K562 (cell line): ENCODE results near the gene MYOCD. TPM values are rescaled to one million over a fixed set of nuclear protein-coding genes. Genes with fewer than 3 reads are reported as not detected.

Source experiments
- ATAC-seq: fragments of 200-7000 bp; cut with Tn5 transposase; 3 replicates; pipeline ENCODE4 v1.9.1; 2020; ENCODE audit warnings: moderate library complexity
- BruUV-seq: library from RNA; stranded (reverse); fragments of 400-500 nt; replicated peaks from 2 replicates; lab custom pipeline; 2021; lab: Mats Ljungman, UMichigan
- CTCF ChIA-PET: fragments of 300-600 bp; formaldehyde crosslinking; extraction: SDS; loops from one replicate; lab custom pipeline; 2021; ENCODE audit warnings: low intra/inter-chr PET ratio; lab: Yijun Ruan, JAX
- POLR2A ChIA-PET: fragments of 300-600, 350-650 bp; sonication (Branson Sonifier 250); formaldehyde crosslinking; extraction: SDS; loops from one replicate; lab custom pipeline; 2021; ENCODE audit warnings: antibody characterized with exemption, inconsistent platforms; lab: Yijun Ruan, JAX
- DNase-seq, 4 experiments: peaks; one replicate each; pipeline versions ENCODE4 v3.0.0 to v3.0.0-alpha.2; 2011 to 2018; ENCODE audit warnings: low spot score in 3 of 4, mixed read lengths in 3 of 4; ENCODE audit errors: extremely low read depth in 1 of 4
- FAIRE-seq: peaks from 2 replicates; lab custom pipeline; 2011; peaks lifted over from hg19 to GRCh38; lab: Jason Lieb, UNC
- H2AFZ ChIP-seq: 2 replicates; pipeline ENCODE4 v1.6.0; 2011; ENCODE audit warnings: low read depth, low read length, control low read depth, inconsistent platforms
- H3K27ac ChIP-seq: fragments of 200-600 bp; 3 replicates; pipeline ENCODE4 v1.8.0; 2011; ENCODE audit warnings: low read depth, mild to moderate bottlenecking, control low read depth, inconsistent platforms, low read length, moderate library complexity, mixed read lengths; ENCODE audit errors: extremely low read depth
- H3K27me3 ChIP-seq, 2 experiments: fragments of 300-600 bp in 1 of 2; 2 replicates in 1 of 2; 3 replicates in 1 of 2; pipeline versions ENCODE4 v1.6.0 to v1.8.0; 2011; ENCODE audit warnings: inconsistent platforms in 2 of 2, low read length in 2 of 2, mild to moderate bottlenecking in 1 of 2, mixed read lengths in 1 of 2, moderate library complexity in 1 of 2; ENCODE audit not compliant: control insufficient read depth in 2 of 2, insufficient read depth in 2 of 2
- H3K36me3 ChIP-seq: fragments of 300-600 bp; 3 replicates; pipeline ENCODE4 v1.8.0; 2011; ENCODE audit warnings: mild to moderate bottlenecking, low read length, inconsistent platforms; ENCODE audit not compliant: control insufficient read depth, insufficient read depth
- H3K4me1 ChIP-seq, 2 experiments: fragments of 200-600 bp in 1 of 2; replicated peaks in 1 of 2; 2 replicates in 1 of 2; 3 replicates in 1 of 2; pipeline versions ENCODE4 v1.5.1 to v1.8.0; 2011; ENCODE audit warnings: inconsistent platforms in 2 of 2, low read length in 2 of 2, mild to moderate bottlenecking in 1 of 2, mixed read lengths in 1 of 2, moderate library complexity in 1 of 2; ENCODE audit not compliant: control insufficient read depth in 2 of 2, insufficient read depth in 2 of 2
- H3K4me2 ChIP-seq: 2 replicates; pipeline ENCODE4 v1.6.1; 2011; ENCODE audit warnings: low read length, control low read depth, inconsistent platforms, mixed read lengths; ENCODE audit not compliant: insufficient read depth
- H3K4me3 ChIP-seq: fragments of 200-600 bp; sonication (generic), shearing (Covaris generic); 2 replicates; pipeline ENCODE4 v1.5.1; 2016; ENCODE audit warnings: control low read depth, inconsistent platforms
- H3K79me2 ChIP-seq: fragments of 200-600 bp; 3 replicates; pipeline ENCODE4 v1.8.0; 2011; ENCODE audit warnings: low read length, inconsistent platforms; ENCODE audit not compliant: control insufficient read depth, insufficient read depth
- H3K9ac ChIP-seq, 2 experiments: 2 replicates each; pipeline versions ENCODE4 v1.6.0 to v1.6.1; 2011; ENCODE audit warnings: low read depth in 2 of 2, low read length in 2 of 2, control low read depth in 1 of 2, inconsistent platforms in 1 of 2, mild to moderate bottlenecking in 1 of 2, mixed read lengths in 1 of 2; ENCODE audit not compliant: insufficient read depth in 1 of 2
- H3K9me1 ChIP-seq: one replicate; pipeline ENCODE4 v1.6.0; 2011; ENCODE audit warnings: inconsistent platforms, mild to moderate bottlenecking, low read length, moderate library complexity; ENCODE audit not compliant: control insufficient read depth, insufficient read depth
- H3K9me3 ChIP-seq: replicated peaks from 2 replicates; pipeline ENCODE4 v1.5.1; 2011; ENCODE audit warnings: low read depth, low read length, inconsistent platforms; ENCODE audit not compliant: control insufficient read depth, insufficient read depth
- H4K20me1 ChIP-seq: replicated peaks from 2 replicates; pipeline ENCODE4 v1.6.1; 2011; ENCODE audit warnings: low read length, inconsistent platforms, mixed read lengths; ENCODE audit not compliant: control insufficient read depth, insufficient read depth
- ATF2 ChIP-seq: sonication (generic); formaldehyde crosslinking; IDR thresholded peaks from 2 replicates; pipeline ENCODE4 v1.8.1; 2022; ENCODE audit warnings: missing genetic modification reagents
- ATF3 ChIP-seq, 2 experiments: fragments of 450-650 bp in 1 of 2; sonication (generic) in 1 of 2; formaldehyde crosslinking in 1 of 2; IDR thresholded peaks in 1 of 2; conservative IDR thresholded peaks in 1 of 2; 2 replicates each; pipeline versions ENCODE4 v1.6.1 to v1.8.1; 2016 to 2023; ENCODE audit warnings: mild to moderate bottlenecking in 2 of 2, moderate library complexity in 2 of 2, inconsistent platforms in 1 of 2, missing genetic modification reagents in 1 of 2
- BRD9 ChIP-seq: fragments of 450-650 bp; IDR thresholded peaks from 2 replicates; pipeline ENCODE4 v1.6.1; 2018; ENCODE audit warnings: low read depth; ENCODE audit not compliant: partially characterized antibody
- RCOR1 ChIP-seq, 2 experiments: IDR thresholded peaks; 2 replicates each; pipeline ENCODE4 v1.6.1; 2012; ENCODE audit warnings: low read depth in 2 of 2, low read length in 2 of 2, borderline replicate concordance in 1 of 2, improper control_type of control experiment in 1 of 2
- WGBS: fragments of 100-300 bp; shearing (Covaris generic); methylation state at CpG from one replicate; pipeline ENCODE4 v1.1.6; 2016; ENCODE audit warnings: low coverage, mixed read lengths; ENCODE audit not compliant: insufficient coverage; ENCODE audit errors: missing lambda C conversion rate; 5-methylcytosine and 5-hydroxymethylcytosine counted together
- in situ Hi-C: fragments of 300-500 bp; cut with MboI; formaldehyde crosslinking; loops from 4 replicates; pipeline ENCODE4 v1.15.0; 2018; ENCODE audit warnings: inconsistent platforms, mixed read lengths
- intact Hi-C: fragments of 100-400 bp; cut with micrococcal nuclease; formaldehyde crosslinking; loops from 2 replicates; pipeline ENCODE4 v1.14.2; 2022
- polyA plus RNA-seq, 8 experiments: library from polyadenylated mRNA; depleted of rRNA in 4 of 8; stranded (reverse) in 5 of 8; unstranded in 3 of 8; fragments of >200 nt; fragmentation: Nextera tagmentation in 2 of 8; fragmentation: Illumina TruSeq in 1 of 8; extraction: Ambion mirVana in 2 of 8; extraction: Trizol in 1 of 8; gene quantifications; 2 replicates each; pipeline versions ENCODE4 v1.2.1 to v1.2.3, GENCODE V29; 2011 to 2014; ENCODE audit warnings: inconsistent platforms in 1 of 8, missing spikeins in 1 of 8
- total RNA-seq, 7 experiments: library from RNA; depleted of rRNA in 6 of 7; stranded (reverse); fragments of >200 nt in 6 of 7; fragmentation: Illumina TruSeq in 2 of 7; extraction: Trizol in 2 of 7; gene quantifications; 2 replicates each; pipeline versions ENCODE4 v1.2.1 to v1.2.3, GENCODE V29; 2011 to 2021; ENCODE audit warnings: low replicate concordance in 1 of 7

Gene MYOCD
- total and polyA plus RNA-seq, 9 of the 15 experiments (the other 6 are each of a cell fraction or from before 2014, with no cell fraction given) = not detected

DNA sequence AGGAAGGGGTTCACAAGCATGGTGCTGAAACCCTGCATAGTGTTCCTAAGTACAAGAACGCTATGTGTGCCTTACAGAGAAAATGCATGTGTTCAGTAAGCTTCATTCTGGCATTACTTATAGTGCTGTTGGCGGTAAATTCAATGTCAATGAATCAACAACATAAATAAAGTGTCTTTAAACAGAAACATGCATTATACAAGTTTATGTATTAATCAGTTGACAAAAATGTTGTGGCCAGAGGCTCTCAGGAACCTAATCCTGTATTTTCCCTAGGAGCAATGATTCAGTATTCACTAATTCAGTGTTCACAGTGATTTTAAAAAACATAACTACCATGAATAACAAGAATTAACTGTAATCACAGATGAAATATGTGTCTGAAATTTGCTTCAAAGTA, 47.1 kb upstream of the MYOCD start:
- no peaks in the 10 kb centered on the region for H4K20me1 ChIP-seq
- POLR2A ChIA-PET = no interaction called here
- no peaks in the 10 kb centered on the region for H3K9me3 ChIP-seq
- no peaks in the 10 kb centered on the region for H3K36me3 ChIP-seq
- no peak overlapping the region for H3K9ac ChIP-seq
- no peaks in the 10 kb centered on the region for H3K9me1 ChIP-seq
- no peak overlapping the region for H3K27ac ChIP-seq
- no peak overlapping the region for H2AFZ ChIP-seq
- H3K4me3 ChIP-seq = no peak overlapping the region
- H3K4me2 ChIP-seq = no peak overlapping the region
- WGBS = 0% methylated on average over 2 of the region's 2 CpGs
- no peaks in the 10 kb centered on the region for H3K27me3 ChIP-seq
- ATAC-seq = no peak
- intact Hi-C loops (no loop called here), in situ Hi-C loops (no loop called here)
- BruUV-seq = no TSS peak
- FAIRE-seq = no peak
- CTCF ChIA-PET = no interaction called here
- H3K4me1 ChIP-seq = no peaks in the 10 kb centered on the region
- TF ChIP-seq BRD9 (no peak), RCOR1 (IDR thresholded peaks at IDR 0.05; ENCODE audit: borderline replicate concordance in 1 of 2, low read depth in 2 of 2, low read length in 2 of 2) (no peak), ATF2 (CRISPR knock-in tag) (no peak), ATF3 (IDR thresholded peaks at IDR 0.05) (no peak), ATF3 (CRISPR knock-in tag; conservative IDR thresholded peaks at IDR 0.05) (no peak)
- no peaks in the 10 kb centered on the region for H3K79me2 ChIP-seq
- DNase-seq = no peak
